Measurements from ENCODE around the gene ZC3H6. TPM values are rescaled to one million over a fixed set of nuclear protein-coding genes. Genes with fewer than 3 reads are reported as not detected.

The ZC3H6 gene
- total RNA-seq, 1 donor from 2014 or later = 3.9 TPM

- H3K36me3 ChIP-seq (ENCODE audit: insufficient read depth, low read length) = no peaks in the 10 kb centered on the region
- FAIRE-seq = no peak
- Mint-ChIP-seq H3K27me3 (ENCODE audit: low read depth, unreplicated experiment) (no peaks in the 10 kb centered on the region), H3K4me1 (ENCODE audit: low read depth, unreplicated experiment) (no peaks in the 10 kb centered on the region), H3K9me3 (ENCODE audit: unreplicated experiment) (no peaks in the 10 kb centered on the region), H3K27ac (ENCODE audit: unreplicated experiment) (no peak overlapping the region), H3K36me3 (ENCODE audit: low read depth, unreplicated experiment) (peaks cover 3% of the 10 kb centered on the region), H3K4me3 (ENCODE audit: unreplicated experiment) (no peak overlapping the region)
- H2AFZ ChIP-seq (ENCODE audit: low read depth, low read length) = no peak overlapping the region
- H3K4me2 ChIP-seq (ENCODE audit: low read length) = no peak overlapping the region
- TF ChIP-seq EZH2 (IDR thresholded peaks at IDR 0.05; ENCODE audit: insufficient read depth, low read length) = no peak
- TF ChIP-seq CTCF (IDR thresholded peaks at IDR 0.05; ENCODE audit: insufficient read depth, low read depth, low read length) = no peak
- no peak overlapping the region for H3K27ac ChIP-seq (ENCODE audit: low read depth, low read length)
- no peak overlapping the region for H3K4me3 ChIP-seq (ENCODE audit: insufficient read depth, low read depth, low read length)
- H4K20me1 ChIP-seq (ENCODE audit: insufficient read depth, low read length) = no peaks in the 10 kb centered on the region
- no peaks in the 10 kb centered on the region for H3K4me1 ChIP-seq (ENCODE audit: insufficient read depth, low read length)
- no peaks in the 10 kb centered on the region for H3K27me3 ChIP-seq (ENCODE audit: insufficient read depth, low read length)
- H3K9ac ChIP-seq (ENCODE audit: low read length) = no peak overlapping the region
- H3K79me2 ChIP-seq (ENCODE audit: insufficient read depth, low read length) = no peaks in the 10 kb centered on the region
- no peaks in the 10 kb centered on the region for H3K9me3 ChIP-seq (ENCODE audit: insufficient read depth, low read depth, low read length)
- DNase-seq (ENCODE audit: low read depth) = no peak
Observed at GRCh38 chr2:112239862-112240261, 35.5 kb upstream of the ZC3H6 start.

GRCh38 chr2:112242384-112242783 lies 33.0 kb upstream of the ZC3H6 start:
- H3K9ac ChIP-seq (ENCODE audit: low read length) = no peak overlapping the region
- H3K4me2 ChIP-seq (ENCODE audit: low read length) = no peak overlapping the region
- Mint-ChIP-seq H3K27ac (ENCODE audit: unreplicated experiment) (no peak overlapping the region), H3K27me3 (ENCODE audit: low read depth, unreplicated experiment) (no peaks in the 10 kb centered on the region), H3K36me3 (ENCODE audit: low read depth, unreplicated experiment) (peaks cover 17% of the 10 kb centered on the region), H3K4me1 (ENCODE audit: low read depth, unreplicated experiment) (no peaks in the 10 kb centered on the region), H3K4me3 (ENCODE audit: unreplicated experiment) (no peak overlapping the region), H3K9me3 (ENCODE audit: unreplicated experiment) (peaks cover 2% of the 10 kb centered on the region)
- no peaks in the 10 kb centered on the region for H3K4me1 ChIP-seq (ENCODE audit: insufficient read depth, low read length)
- FAIRE-seq (no peak), DNase-seq (ENCODE audit: low read depth) (no peak)
- no peaks in the 10 kb centered on the region for H3K9me3 ChIP-seq (ENCODE audit: insufficient read depth, low read depth, low read length)
- no peak overlapping the region for H3K27ac ChIP-seq (ENCODE audit: low read depth, low read length)
- no peaks in the 10 kb centered on the region for H3K27me3 ChIP-seq (ENCODE audit: insufficient read depth, low read length)
- H2AFZ ChIP-seq (ENCODE audit: low read depth, low read length) = no peak overlapping the region
- TF ChIP-seq EZH2 (IDR thresholded peaks at IDR 0.05; ENCODE audit: insufficient read depth, low read length) (no peak), CTCF (IDR thresholded peaks at IDR 0.05; ENCODE audit: insufficient read depth, low read depth, low read length) (no peak)
- no peaks in the 10 kb centered on the region for H3K79me2 ChIP-seq (ENCODE audit: insufficient read depth, low read length)
- no peaks in the 10 kb centered on the region for H3K36me3 ChIP-seq (ENCODE audit: insufficient read depth, low read length)
- no peaks in the 10 kb centered on the region for H4K20me1 ChIP-seq (ENCODE audit: insufficient read depth, low read length)
- no peak overlapping the region for H3K4me3 ChIP-seq (ENCODE audit: insufficient read depth, low read depth, low read length)

GRCh38 chr2:112243233-112243632 lies 32.2 kb upstream of the ZC3H6 start:
- H3K9me3 Mint-ChIP-seq (ENCODE audit: unreplicated experiment) = peaks cover 2% of the 10 kb centered on the region
- H3K4me3 Mint-ChIP-seq (ENCODE audit: unreplicated experiment) = no peak overlapping the region
- Histone ChIP-seq H3K79me2 (ENCODE audit: insufficient read depth, low read length) (no peaks in the 10 kb centered on the region), H3K9me3 (ENCODE audit: insufficient read depth, low read depth, low read length) (no peaks in the 10 kb centered on the region), H3K4me2 (ENCODE audit: low read length) (no peak overlapping the region), H3K36me3 (ENCODE audit: insufficient read depth, low read length) (no peaks in the 10 kb centered on the region), H4K20me1 (ENCODE audit: insufficient read depth, low read length) (no peaks in the 10 kb centered on the region), H3K4me1 (ENCODE audit: insufficient read depth, low read length) (no peaks in the 10 kb centered on the region), H3K27ac (ENCODE audit: low read depth, low read length) (no peak overlapping the region), H3K9ac (ENCODE audit: low read length) (no peak overlapping the region), H2AFZ (ENCODE audit: low read depth, low read length) (no peak overlapping the region), H3K27me3 (ENCODE audit: insufficient read depth, low read length) (no peaks in the 10 kb centered on the region), H3K4me3 (ENCODE audit: insufficient read depth, low read depth, low read length) (no peak overlapping the region)
- FAIRE-seq = no peak
- no peaks in the 10 kb centered on the region for H3K27me3 Mint-ChIP-seq (ENCODE audit: low read depth, unreplicated experiment)
- no peak overlapping the region for H3K27ac Mint-ChIP-seq (ENCODE audit: unreplicated experiment)
- peaks cover 21% of the 10 kb centered on the region for H3K36me3 Mint-ChIP-seq (ENCODE audit: low read depth, unreplicated experiment)
- H3K4me1 Mint-ChIP-seq (ENCODE audit: low read depth, unreplicated experiment) = no peaks in the 10 kb centered on the region
- TF ChIP-seq EZH2 (IDR thresholded peaks at IDR 0.05; ENCODE audit: insufficient read depth, low read length) = no peak
- TF ChIP-seq CTCF (IDR thresholded peaks at IDR 0.05; ENCODE audit: insufficient read depth, low read depth, low read length) = no peak
- DNase-seq (ENCODE audit: low read depth) = no peak
